Stimulated activated CD8-positive, alpha-beta memory T cell treated with anti-CD3 and anti-CD28 coated beads, Interleukin-4, amount 100 ng/mL, for 24 hours (primary cell): ENCODE data around the gene SLC34A3.

Experiments used
- DNase-seq: peaks from one replicate; pipeline ENCODE4 v3.0.0-alpha.2; 2020; ENCODE audit warnings: low read depth

SLC34A3 gene

DNA sequence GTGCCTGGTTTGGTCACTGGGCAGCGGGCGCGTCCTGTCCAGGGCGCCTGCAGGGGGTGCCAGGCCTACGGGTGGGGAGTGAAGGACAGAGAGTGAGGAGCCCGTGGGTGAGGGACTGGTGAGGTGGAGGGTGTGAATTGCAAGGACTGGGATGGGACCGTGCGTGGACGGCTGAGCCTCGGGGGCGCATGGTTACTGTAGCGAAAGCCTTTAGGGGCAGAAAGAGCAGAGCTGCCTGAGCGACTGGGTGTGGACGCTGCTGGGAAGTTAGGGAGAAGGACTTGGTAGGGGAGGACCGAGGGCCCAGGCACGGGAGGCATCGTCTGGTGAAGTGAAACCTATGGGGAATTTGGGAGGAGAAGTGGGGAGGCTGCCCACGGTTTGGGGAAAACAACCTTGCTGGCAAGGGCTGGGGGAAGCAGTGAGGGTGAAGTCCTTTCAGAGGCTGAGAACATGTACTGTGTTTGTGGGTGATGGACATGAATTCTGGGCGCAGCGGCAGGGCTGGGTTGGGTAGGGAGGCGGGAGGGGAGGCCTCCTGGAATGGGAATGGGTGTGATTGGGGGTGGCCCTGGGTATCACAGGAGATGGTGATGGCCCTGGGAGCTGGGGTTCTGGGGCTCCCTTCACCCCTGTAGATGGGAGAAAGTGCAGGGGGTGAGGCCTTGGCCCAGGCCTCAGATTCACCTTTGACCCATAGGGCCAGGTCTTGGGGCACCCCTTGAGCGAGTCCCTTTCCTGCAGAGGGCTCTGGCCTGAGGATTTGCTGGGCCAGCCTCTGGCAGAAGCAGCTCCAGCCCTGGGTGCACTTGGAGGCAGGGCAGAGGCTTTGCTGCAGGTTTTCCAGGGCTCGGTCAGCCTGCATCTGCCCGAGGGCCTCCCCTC lies 45.1 kb downstream of the SLC34A3 start:
- no peak for DNase-seq

DNA sequence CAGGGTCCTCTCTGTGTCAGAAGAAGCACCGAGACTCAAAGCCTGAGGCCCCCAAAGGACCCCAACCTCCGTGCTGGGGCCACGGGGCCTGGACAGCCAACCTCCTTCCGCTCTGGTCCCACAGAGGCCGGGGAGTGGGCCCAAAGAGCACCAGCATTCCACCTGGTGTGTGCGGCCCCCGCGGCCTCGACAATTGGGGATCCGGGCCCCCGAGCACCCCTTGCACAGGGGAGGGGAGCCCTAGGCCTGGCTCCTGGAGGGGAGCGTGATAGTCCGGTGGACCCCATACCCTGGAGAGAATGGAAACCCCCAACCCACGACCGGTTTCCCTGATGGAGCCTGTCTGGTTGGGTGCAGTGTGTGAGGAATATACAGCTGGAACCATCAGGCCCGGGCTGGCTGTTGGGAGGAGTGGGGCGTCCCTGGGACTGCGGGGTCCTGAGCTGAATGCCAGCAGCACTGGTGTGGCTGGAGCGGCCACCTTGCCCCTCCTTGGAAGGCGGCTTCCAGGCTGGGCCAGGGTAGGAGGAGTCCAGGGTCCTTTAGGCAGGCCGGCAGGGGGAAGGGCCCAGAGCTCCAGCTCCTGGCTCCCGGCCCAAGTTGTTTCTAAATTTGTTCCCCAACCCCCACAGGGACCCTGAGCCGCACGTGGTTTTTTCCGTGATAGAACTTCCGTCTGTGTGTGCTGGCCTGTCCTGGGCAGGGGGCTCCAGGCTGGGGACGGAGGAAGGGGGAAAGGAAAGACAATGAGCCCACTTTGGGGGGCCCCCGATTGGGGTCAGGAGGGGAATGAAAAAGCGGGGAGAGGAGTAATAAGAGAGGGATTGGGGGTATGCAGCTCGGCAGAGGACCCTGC lies 46.0 kb downstream of the SLC34A3 start:
- no peak for DNase-seq

DNA sequence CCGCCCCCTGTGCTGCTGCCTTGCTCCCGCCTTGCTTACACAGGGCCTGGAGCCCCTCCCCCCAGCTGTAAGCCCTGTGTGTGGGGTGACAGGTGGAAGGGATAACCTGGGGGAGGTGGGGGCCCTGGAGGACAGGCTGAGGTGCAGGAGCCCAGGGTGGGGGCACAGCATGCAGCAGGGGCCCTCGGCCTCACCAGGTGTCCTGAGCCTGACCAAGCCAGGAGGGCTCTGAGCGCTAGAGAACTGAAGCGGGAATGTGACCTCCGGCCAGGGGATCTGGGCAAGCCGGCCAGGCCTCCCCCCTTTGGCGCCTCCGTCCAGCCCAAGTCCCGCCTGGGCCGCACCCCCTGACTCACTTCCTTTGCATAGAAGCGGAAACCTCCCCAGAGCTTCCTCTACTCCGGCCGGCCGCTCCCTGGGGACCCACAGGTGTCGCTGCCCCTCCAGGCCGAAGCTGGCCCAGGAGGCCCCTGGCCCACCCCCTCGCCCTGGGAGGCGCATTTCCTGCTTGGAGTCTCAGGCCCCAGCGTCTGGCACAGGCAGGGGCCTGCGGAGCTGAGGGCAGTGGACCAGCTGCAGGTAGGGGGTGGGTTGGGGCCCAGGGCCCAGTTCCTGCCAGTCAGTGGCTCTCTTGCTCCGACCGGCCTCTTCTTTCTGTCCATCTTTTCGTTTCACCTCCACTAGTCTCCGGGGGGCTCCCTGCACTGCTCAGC lies 46.8 kb downstream of the SLC34A3 start, which contains the start of gene TOR4A:
Gene TOR4A (plus strand): TSS at position 398 of the 713 bp plus-strand sequence. CDS start 964 bp downstream, outside the sequence.
- no peak for DNase-seq

DNA sequence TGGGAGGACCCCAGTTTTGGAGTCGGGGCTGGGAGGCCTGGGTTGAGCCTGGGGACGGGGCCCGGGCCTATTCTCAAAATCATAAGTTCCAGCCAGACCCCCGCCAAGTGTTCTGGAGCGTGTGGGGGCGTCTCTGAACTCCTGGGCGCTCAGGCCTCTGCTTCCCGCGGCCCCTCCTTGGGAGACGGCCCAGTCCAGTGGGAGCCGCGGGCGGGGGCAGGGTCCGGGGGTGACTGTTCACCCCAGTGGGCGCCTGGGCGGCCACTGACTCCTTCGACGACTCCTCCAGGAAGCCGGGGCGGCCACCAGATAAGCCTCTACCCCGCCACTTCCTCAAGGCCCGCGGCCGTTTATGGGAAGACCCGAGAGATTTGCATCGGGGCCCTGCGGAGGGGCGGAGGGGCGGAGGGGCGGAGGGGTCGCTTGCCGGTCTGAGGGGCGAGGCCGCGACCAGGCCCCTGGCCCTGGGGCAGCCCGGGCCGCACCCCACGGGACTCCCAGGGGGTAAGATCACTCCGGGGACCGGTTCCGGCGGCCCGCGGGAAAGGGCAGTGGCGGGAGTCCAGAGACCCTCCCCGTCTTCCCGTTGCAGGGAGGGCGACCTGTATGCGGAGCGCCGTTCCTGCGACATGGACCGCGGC lies 47.5 kb downstream of the SLC34A3 start:
- no peak for DNase-seq

DNA sequence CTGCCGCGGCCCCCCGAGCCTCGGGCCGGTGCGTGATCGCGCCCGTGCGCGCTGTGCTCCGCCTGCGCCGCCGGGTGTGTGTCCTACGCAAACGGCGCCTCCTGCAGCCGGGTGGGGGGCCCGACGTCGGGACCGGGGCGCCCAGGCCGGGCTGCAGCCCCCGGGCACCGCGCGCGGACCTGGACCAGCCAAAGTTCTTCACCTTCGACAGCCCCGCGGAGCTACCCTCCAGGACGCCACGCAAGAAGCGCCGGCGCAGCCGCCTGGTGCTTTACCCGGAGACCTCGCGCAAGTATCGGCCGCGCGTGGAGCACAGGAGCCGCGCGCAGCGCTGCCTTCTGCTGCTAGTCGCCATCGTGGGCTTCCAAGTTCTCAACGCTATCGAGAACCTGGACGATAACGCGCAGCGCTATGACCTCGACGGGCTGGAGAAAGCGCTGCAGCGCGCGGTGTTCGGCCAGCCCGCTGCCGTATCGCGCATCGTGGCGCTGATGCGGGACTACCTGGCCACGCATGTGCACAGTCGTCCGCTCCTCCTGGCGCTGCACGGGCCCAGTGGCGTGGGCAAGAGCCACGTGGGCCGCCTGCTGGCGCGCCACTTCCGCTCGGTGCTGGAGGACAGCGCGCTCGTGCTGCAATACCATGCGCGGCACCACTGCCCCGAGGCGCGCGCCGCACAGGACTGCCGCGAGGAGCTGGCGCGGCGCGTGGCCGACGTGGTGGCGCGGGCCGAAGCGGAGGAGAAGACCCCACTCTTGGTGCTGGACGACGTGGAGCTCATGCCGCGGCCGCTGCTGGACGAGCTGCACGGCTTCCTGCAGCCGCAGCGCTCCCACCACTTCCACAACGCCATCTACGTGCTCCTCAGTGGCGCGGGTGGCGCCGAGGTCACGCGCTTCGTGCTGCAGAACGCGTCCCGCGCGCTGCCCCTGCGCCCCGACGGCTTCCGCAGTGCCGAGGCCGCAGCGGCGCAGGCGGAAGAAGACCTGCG lies 48.3 kb downstream of the SLC34A3 start:
- no peak for DNase-seq

DNA sequence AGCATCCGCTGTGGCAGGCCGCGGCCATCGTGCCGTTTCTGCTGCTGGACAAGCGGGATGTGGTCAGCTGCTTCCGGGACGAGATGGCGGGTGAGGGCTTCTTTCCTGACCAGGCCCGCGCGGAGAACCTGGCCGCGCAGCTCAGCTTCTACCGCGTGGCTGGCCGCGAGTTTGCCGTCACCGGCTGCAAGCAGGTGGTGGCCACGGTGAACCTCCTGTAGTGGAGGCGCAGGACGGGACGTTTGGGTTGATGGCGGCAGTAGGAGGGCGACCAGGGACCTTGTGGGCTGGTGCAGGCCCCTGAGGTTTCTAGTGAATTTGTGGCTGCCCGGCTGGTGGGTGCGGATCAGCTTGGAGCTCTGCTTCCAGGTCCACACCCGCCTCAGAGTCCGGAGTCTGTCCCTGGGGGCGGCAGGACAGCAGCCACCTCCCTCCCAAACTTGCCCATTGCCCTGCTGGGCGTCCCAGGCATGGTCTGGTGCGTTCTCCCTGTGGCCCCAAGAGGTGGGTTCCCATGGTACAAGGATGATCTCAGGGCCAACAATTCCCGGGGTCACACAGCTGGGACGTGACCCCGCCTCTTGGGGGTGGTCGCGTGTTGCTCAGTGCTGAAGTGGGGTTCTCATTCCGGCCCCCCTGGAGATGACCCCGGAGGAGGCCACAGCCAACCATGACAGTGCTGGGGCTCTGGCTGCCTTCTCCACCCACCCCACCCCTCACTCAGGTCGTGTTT lies 49.2 kb downstream of the SLC34A3 start:
- no peak for DNase-seq

DNA sequence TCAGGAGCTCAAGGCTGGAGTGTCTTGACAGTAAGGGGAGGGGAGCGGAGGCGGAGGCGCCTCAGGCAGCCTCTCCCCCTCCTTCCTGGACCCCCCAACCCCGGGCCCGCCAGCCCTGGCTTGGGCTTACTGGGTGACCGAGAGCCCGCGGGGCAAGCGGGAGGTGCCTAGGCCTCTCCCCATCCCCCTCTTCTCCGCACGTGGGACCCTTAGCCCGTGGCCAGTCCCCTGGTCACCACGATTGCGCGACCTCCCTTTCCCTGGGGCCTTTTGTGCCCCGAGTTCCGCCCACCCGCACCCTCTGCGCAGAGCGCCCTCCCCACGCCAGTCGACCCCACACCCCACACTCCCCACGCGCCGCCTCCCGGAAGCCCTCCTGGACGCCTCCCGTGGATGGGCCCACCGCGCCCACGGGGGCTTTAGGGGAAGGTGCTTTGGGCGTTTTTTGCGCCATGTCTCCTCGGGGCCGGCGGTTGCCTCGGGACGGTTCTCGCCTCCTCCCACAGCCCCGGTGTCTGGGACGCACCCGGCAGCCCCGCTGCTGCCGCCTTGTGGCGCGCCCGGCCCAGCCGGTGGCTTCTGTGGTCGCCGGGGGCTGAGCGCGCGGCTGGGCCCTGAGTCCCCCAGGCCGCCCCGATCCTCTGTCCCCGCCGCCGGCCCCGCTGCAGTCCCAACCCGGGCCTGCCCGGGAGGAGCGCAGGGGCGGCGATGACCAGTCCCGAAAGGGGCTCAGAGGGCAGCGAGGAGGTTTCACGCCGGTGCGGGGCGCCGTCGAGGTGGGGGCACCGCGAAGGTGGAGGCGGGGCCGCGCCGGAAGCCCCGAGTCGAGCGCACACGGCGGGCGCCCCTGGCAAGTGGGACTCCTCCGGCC lies 50.0 kb downstream of the SLC34A3 start:
- DNase-seq: no peak

DNA sequence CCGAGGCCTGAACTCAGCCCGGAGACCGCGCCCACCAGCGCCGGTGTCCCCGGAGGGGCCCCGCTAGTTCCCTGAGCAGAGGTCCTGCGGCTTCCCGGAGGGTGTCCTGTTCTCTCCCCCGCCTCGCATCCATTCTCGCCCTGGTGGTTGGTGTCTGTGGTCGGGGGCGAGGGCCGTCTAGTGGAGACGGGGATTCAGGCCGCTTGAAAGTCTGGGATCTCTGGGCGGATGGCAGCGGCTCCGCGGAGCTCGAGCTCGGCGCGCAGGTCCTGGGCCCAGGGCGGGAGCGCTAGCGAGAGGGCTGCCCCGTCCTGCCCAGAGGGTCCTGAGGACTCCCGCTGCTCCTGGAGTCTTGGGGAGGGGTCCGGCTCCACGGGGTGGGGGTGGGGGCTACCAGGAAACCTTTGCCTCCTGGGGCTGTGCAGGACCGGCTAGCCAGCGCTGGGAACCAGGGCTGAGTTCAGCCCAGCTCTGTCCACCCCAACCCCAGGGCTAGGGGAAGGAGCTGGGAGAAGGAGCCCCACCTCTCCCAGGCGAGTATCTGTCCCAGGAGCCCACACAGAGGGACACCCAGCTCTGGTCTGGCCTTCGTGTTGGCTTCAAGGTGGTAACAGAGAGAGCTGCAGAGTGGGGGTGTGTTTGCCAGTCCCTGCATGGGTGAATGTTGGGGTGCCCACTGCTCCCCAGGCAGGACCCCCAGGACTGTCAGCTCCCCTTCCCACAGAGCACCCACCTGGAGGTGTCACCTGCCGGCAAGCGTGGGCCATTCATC lies 50.8 kb downstream of the SLC34A3 start:
- no peak for DNase-seq
